Gastrocnemius medialis (tissue), 4 donors: Measurements from ENCODE around the gene PPIC. TPM values are rescaled to one million over a fixed set of nuclear protein-coding genes. Genes with fewer than 3 reads are reported as not detected.

ENCODE experiments used
- ATAC-seq, 2 donors: fragments of 150-250 bp; one replicate each; pipeline ENCODE4 v1.9.1; 2016
- DNase-seq, 2 donors: peaks; one replicate each; pipeline ENCODE4 v3.0.0-alpha.2; 2019
- H3K27ac ChIP-seq, 4 donors: fragments of 200-600 bp; sonication (generic); 1 replicate in 1 of 4; 2 replicates in 3 of 4; pipeline ENCODE4 v1.5.1; 2016 to 2018; ENCODE audit warnings: mild to moderate bottlenecking in 2 of 4, moderate library complexity in 1 of 4
- H3K27me3 ChIP-seq, 3 donors: fragments of 200-600 bp; sonication (generic) in 2 of 3; 1 replicate in 1 of 3; 2 replicates in 2 of 3; pipeline versions ENCODE4 v1.5.1 to v1.6.0; 2016 to 2019; ENCODE audit warnings: mild to moderate bottlenecking in 1 of 3, moderate library complexity in 1 of 3
- H3K36me3 ChIP-seq, 2 donors: fragments of 200-600 bp; sonication (generic) in 1 of 2; one replicate each; pipeline ENCODE4 v1.5.1; 2017 to 2018
- H3K4me1 ChIP-seq, 2 donors: fragments of 200-600 bp; sonication (generic) in 1 of 2; one replicate each; pipeline ENCODE4 v1.5.1; 2016 to 2017; ENCODE audit warnings: mild to moderate bottlenecking in 2 of 2
- H3K4me3 ChIP-seq, 4 donors: fragments of 200-600 bp; sonication (generic) in 3 of 4; 1 replicate in 1 of 4; 2 replicates in 3 of 4; pipeline ENCODE4 v1.5.1; 2016 to 2019; ENCODE audit warnings: mild to moderate bottlenecking in 2 of 4
- H3K9me3 ChIP-seq, 3 donors: fragments of 200-600 bp; sonication (generic) in 2 of 3; 1 replicate in 1 of 3; 2 replicates in 2 of 3; pipeline ENCODE4 v1.5.1; 2016 to 2019
- POLR2A ChIP-seq, 2 donors: fragments of 450-650 bp; IDR thresholded peaks; one replicate each; pipeline ENCODE4 v1.6.1; 2017; ENCODE audit warnings: antibody characterized with exemption in 2 of 2, mild to moderate bottlenecking in 2 of 2, moderate library complexity in 2 of 2
- in situ Hi-C, 4 donors: fragments of 200-750 bp; cut with MboI; loops; one replicate each; pipeline versions ENCODE4 v1.15.0 to v1.8.0; 2017; ENCODE audit warnings: low sequenced_read_pairs in 4 of 4
- intact Hi-C: fragments of 100-400 bp; cut with DNase I; formaldehyde crosslinking; loops from one replicate; pipeline ENCODE4 v1.15.1; 2023; ENCODE audit warnings: low total_unique reads
- total RNA-seq, 4 donors: library from RNA; depleted of rRNA; stranded (reverse); fragments of >200 nt; gene quantifications; one replicate each; pipeline versions ENCODE4 v1.1.0 to v1.2.3, GENCODE V29; 2016
- TF ChIP-seq, protein P1 (sequence below), 5 experiments: fragments of 450-650 bp in 3 of 5; fragments of 200-600 bp in 2 of 5; sonication (generic) in 2 of 5; IDR thresholded peaks in 4 of 5; conservative IDR thresholded peaks in 1 of 5; 1 replicate in 4 of 5; 2 replicates in 1 of 5; pipeline ENCODE4 v1.5.1; 2016 to 2019; ENCODE audit warnings: antibody characterized with exemption in 5 of 5, mild to moderate bottlenecking in 3 of 5, moderate library complexity in 3 of 5

The PPIC gene
- total RNA-seq, 4 donors from 2014 or later = 10.3 to 29.8 (median 20.2) TPM

DNA sequence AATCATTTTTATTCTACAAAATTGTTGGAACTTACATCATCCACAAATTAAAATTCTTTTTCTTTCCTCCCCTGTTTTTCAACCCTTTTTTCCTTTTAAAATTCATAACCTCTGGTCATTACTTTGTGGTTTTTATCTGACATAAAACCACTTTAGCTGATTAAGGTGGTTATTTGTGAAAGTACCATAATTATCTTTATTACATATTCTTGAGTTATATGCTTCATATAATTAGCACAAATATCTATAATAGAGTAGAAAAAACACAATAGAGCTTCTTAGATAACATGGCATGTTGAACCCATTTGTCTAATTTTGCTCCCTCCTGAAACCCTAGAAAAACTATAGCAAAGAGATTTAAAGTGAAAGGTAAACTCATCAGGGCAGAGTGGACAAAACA, 22.9 kb upstream of the PPIC start:
- ATAC-seq (no peak), DNase-seq (no peak)
- Histone ChIP-seq H3K4me1 (no peaks in the 10 kb centered on the region), H3K36me3 (no peaks in the 10 kb centered on the region), H3K27me3 (peaks cover 0 to 4% (median 0%) of the 10 kb centered on the region in 3 donors), H3K4me3 (no peak overlapping the region), H3K27ac (no peak overlapping the region), H3K9me3 (no peaks in the 10 kb centered on the region)
- intact Hi-C loops (no loop called here), in situ Hi-C loops (no loop called here)
- TF ChIP-seq, protein P1, sequence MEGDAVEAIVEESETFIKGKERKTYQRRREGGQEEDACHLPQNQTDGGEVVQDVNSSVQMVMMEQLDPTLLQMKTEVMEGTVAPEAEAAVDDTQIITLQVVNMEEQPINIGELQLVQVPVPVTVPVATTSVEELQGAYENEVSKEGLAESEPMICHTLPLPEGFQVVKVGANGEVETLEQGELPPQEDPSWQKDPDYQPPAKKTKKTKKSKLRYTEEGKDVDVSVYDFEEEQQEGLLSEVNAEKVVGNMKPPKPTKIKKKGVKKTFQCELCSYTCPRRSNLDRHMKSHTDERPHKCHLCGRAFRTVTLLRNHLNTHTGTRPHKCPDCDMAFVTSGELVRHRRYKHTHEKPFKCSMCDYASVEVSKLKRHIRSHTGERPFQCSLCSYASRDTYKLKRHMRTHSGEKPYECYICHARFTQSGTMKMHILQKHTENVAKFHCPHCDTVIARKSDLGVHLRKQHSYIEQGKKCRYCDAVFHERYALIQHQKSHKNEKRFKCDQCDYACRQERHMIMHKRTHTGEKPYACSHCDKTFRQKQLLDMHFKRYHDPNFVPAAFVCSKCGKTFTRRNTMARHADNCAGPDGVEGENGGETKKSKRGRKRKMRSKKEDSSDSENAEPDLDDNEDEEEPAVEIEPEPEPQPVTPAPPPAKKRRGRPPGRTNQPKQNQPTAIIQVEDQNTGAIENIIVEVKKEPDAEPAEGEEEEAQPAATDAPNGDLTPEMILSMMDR (IDR thresholded peaks at IDR 0.05 in 4 of 5, conservative IDR thresholded peaks at IDR 0.05 in 1 of 5) = no peak
- TF ChIP-seq POLR2A (IDR thresholded peaks at IDR 0.05) = no peak

DNA sequence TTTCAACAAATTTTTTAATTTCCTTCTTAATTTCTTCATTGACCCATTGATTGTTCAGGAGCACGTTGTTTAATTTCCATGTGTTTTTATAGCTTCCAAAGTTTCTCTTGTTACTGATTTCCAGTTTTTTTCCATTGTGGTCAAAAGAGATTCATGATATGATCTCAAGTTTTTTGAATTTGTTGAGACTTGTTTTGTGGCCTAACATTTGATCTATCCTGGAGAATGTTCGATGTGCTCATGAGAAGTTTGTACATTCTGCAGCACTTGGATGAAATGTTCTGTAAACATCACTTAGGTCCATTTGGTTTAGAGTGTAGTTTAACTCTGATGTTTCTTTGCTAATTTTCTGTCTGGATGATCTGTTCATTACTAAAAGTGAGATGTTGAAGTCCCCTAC, 14.7 kb upstream of the PPIC start:
- ATAC-seq = no peak
- H3K27ac ChIP-seq = no peak overlapping the region
- no peaks in the 10 kb centered on the region for H3K27me3 ChIP-seq
- no peaks in the 10 kb centered on the region for H3K9me3 ChIP-seq
- no peaks in the 10 kb centered on the region for H3K4me1 ChIP-seq
- intact Hi-C loops = no loop called here
- DNase-seq = no peak
- H3K36me3 ChIP-seq = no peaks in the 10 kb centered on the region
- no peak overlapping the region for H3K4me3 ChIP-seq
- in situ Hi-C loops = no loop called here
- TF ChIP-seq, protein P1 (IDR thresholded peaks at IDR 0.05 in 4 of 5, conservative IDR thresholded peaks at IDR 0.05 in 1 of 5) = no peak
- no peak for TF ChIP-seq POLR2A (IDR thresholded peaks at IDR 0.05)

DNA sequence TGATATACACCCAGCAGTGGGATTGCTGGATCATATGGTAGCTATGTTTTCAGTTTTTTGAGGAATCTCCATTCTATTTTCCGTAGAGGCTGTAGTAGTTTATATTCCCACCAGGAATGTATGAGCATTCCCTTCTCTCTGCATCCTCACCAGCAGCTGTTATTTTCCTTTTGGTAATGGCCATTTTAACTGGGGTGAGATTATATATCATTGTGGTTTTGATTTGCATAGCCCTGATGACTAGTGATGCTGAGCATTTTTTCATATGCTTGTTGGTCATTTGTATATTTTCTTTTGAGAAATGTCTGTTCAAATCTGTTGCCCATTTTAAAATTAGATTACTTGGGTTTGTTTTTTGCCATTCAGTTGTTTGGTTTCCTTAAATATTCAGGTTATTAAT, 11.2 kb upstream of the PPIC start:
- in situ Hi-C loops = no loop called here
- intact Hi-C loops = no loop called here
- Histone ChIP-seq H3K9me3 (no peaks in the 10 kb centered on the region), H3K4me3 (no peak overlapping the region), H3K27me3 (no peaks in the 10 kb centered on the region), H3K27ac (no peak overlapping the region), H3K4me1 (no peaks in the 10 kb centered on the region), H3K36me3 (no peaks in the 10 kb centered on the region)
- DNase-seq = no peak
- TF ChIP-seq, protein P1 (IDR thresholded peaks at IDR 0.05 in 4 of 5, conservative IDR thresholded peaks at IDR 0.05 in 1 of 5) = no peak
- no peak for TF ChIP-seq POLR2A (IDR thresholded peaks at IDR 0.05)
- ATAC-seq = no peak

DNA sequence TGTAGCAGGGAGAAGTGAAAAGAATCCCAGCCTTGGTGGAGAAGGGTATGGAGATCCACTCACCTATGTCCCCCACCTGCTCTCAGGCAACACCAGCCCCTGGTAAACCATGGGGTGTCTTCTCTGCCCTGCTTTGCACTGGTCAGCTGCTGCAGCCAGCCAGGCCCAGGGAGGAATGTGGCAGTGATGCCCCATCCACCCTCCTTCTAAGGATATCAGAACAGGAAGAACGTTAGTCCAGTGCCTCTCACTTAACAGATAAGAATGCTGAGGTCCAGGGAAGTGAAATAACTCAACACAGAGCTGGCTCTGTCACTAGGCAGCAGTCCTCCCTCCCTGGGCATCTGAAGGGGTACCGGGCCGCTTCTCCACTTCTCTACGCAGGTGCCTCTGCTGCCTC, 9.7 kb upstream of the PPIC start:
- ATAC-seq (no peak), DNase-seq (no peak)
- Histone ChIP-seq H3K36me3 (no peaks in the 10 kb centered on the region), H3K4me3 (no peak overlapping the region), H3K9me3 (no peaks in the 10 kb centered on the region), H3K27me3 (no peaks in the 10 kb centered on the region), H3K4me1 (no peaks in the 10 kb centered on the region), H3K27ac (no peak overlapping the region)
- TF ChIP-seq, protein P1 (IDR thresholded peaks at IDR 0.05 in 4 of 5, conservative IDR thresholded peaks at IDR 0.05 in 1 of 5) = no peak
- TF ChIP-seq POLR2A (IDR thresholded peaks at IDR 0.05) = no peak
- intact Hi-C loops (no loop called here), in situ Hi-C loops (no loop called here)

DNA sequence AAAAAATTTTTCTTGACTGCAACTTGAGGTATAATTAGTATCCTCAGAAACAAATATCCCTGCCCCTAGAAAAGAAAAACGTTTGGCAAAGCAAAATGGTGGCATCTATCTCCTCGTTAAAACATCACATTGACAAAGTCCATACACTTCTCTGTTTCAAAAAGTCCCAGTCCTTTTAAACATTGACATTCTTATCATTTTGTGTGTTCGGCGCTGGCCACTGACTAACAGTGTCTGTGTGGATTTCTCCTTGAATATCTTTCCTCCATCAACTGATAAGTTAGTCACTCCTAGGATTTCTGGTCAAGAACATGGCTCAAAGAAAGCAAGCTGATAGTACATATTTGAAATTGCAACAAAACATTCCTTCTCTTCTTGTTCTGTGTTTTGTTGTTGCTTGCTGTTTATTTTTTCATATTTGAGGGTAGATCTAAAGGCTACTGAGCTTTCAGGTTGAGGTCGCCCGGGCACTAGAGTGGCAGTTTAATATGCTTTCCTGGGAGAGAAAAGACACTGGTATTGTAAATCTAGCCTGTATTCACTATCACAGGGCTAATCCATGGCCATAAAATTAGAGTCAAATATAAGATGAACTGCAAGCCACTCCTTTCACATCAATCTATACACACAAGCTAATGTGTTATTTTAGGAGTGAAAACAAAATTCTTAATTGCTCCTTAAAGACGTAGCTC, 8.5 kb upstream of the PPIC start:
- H3K4me1 ChIP-seq = no peaks in the 10 kb centered on the region
- ATAC-seq (no peak), DNase-seq (no peak)
- H3K36me3 ChIP-seq = no peaks in the 10 kb centered on the region
- H3K27me3 ChIP-seq = no peaks in the 10 kb centered on the region
- H3K4me3 ChIP-seq = no peak overlapping the region
- H3K9me3 ChIP-seq = no peaks in the 10 kb centered on the region
- H3K27ac ChIP-seq = no peak overlapping the region
- intact Hi-C loops = no loop called here
- in situ Hi-C loops = no loop called here
- TF ChIP-seq, protein P1 (IDR thresholded peaks at IDR 0.05 in 4 of 5, conservative IDR thresholded peaks at IDR 0.05 in 1 of 5) = no peak
- no peak for TF ChIP-seq POLR2A (IDR thresholded peaks at IDR 0.05)
